Skin of body (tissue), 2 donors: Measurements from ENCODE around the gene RAB40B. TPM values are rescaled to one million over a fixed set of nuclear protein-coding genes. Genes with fewer than 3 reads are reported as not detected.
"Not testable (repeated sequence)": the region's sequence is repeated elsewhere in the genome, so short reads cannot be mapped to it uniquely, and the experiment has no call there.

ENCODE experiments used
- DNase-seq: peaks from one replicate; lab custom pipeline; 2025; lab: John Stamatoyannopoulos, UW
- total RNA-seq: library from RNA; depleted of rRNA; stranded (reverse); fragments of >200 nt; gene quantifications from one replicate; pipeline ENCODE4 v1.2.3, GENCODE V29; 2014

RAB40B gene
- total RNA-seq, 1 donor from 2014 or later, result 7.5 TPM

DNA sequence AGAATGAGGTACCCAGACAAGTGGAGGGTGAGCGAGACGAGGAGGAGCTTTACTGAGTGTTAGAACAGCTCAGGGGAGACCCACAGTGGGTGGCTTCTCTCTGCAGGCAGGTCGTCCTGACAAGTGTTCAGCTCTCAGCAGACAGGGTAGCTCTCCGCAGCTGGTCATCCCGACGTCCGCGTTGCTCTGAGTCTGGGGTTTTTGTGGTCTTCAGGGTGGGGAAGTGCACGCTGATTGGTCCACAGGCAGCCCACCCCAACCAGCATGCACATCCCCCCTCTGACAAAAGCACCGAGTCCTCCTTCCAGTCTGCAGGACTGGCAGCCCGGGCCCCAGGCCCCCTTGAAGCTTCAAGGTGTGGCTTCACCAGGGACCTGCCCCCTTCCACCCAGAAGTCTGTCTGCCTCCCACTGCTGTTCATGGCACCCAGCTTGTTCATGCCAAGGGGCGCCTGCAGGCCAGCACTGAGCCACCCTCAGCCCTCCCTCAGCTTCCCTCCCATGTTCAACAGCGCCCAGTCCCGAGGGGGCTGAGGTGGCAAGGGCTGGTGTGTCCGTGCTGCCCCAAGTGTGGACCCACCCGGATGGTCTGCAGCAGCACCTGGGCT lies 30.4 kb downstream of the RAB40B start:
- DNase-seq, result no peak

GRCh38 chr17:82667668-82668000 lies 30.9 kb downstream of the RAB40B start:
- no peak for DNase-seq

GRCh38 chr17:82666931-82667667 lies 31.4 kb downstream of the RAB40B start:
- DNase-seq, result no peak

DNA sequence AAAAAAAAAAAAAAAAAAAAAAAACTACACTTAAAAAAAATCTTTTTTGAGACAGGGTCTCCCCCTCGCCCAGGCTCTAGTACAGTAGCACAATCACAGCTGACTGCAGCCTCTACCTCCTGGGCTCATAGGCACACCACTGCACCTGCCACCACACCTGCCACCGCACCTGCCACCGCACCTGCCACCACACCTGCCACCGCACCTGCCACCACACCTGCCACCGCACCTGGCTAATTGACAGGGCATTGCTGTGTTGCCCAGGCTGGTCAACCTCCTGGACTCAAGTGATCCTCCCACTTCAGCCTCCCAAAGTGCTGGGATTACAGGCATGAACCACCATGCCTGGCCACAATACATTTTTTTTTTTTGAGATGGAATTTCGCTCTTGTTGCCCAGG lies 32.6 kb downstream of the RAB40B start:
- DNase-seq, result no peak

GRCh38 chr17:82665217-82665616 lies 33.3 kb downstream of the RAB40B start:
- DNase-seq, result no peak

DNA sequence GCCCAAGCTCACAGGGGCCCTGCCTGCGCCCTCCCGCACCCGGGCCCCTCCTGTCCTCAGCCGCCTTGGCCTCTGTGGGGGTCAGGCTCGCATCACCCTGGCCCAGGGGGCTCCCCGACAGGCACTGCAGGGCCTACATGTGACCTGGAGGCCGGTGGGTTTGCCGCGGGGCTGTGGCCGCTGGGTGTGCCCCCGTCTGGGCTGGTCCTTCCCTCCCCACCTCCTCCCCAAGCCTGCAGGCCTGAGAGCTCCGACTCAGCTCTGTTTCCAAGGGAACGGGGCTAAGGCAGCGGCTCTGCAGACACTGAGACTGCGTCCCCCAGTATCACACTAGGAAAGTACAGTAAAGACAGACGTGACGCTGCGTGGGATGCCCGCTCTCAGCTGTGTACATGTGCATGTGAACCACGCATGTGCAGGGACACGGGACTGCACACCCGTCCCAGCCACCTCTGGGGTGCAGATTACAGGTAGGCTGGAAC lies 33.8 kb downstream of the RAB40B start:
- no peak for DNase-seq

- DNase-seq, result no peak
Observed at GRCh38 chr17:82664276-82664575, 34.3 kb downstream of the RAB40B start.

DNA sequence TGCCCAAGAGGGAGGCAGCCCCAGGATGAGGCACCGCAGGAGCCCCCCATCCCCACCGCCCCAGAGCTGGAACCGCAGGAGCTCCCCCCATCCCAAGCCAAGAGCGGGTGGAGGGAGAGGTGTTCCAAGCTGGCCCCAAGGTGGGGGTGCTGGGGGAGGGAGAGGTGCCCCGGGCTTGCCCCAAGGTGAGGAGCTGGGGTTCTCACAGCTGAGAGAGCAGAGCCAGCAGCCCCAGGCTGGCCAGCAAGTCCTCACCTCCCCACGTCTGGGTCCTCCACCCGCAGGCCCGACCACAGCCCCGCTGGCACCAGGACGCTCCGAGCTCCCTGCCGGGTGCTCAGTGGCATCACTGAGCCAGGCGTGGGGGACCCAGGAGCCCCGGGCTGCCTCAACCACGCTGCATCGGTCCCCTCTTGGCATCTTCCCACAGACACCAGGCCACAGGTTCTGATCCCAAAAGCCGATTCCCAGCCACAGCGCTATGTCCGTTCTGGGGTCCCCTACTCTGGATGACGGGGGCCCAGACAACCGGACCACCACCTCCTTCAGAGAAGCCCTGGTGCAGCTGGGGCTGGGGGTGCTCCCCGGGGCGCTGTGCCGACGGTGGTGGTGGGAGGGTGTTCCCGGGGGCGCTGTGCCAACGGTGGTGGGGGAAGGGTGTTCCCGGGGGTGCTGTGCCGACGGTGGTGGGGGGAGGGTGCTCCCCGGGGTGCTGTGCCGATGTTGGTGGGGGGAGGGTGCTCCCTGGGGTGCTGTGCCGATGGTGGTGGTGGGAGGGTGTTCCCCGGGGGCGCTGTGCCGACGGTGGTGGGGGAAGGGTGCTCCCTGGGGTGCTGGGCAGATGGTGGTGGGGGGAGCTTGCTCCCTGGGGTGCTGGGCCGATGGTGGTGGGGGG lies 34.9 kb downstream of the RAB40B start:
- no peak for DNase-seq

DNA sequence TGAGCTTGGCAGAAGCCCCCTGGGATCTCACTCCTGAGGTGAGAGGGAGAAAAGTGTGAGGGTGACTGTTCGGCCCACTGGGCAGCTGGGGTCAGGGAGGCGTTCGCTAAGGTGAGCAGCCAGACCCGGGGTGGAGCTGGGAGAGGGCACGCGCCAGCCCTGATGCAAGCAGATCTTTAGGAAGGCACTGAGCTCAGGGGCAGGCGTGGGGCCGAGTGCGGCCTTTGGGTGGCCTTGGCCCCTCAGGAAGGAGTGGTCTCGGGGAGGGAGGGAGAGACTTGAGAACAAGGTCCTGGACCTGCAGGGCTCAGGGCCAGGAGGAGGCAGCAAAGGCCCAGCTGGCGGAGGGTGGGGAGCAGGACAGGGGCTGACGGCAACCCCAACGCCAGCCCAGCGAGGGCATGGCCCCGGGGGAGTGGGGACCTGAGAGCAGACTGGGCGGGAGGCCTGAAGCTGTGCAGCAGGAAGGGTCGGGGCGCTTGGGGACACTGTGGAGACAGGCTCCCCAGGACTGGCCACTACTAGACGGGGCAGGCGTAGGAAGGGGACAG lies 35.7 kb downstream of the RAB40B start:
- no peak for DNase-seq

DNA sequence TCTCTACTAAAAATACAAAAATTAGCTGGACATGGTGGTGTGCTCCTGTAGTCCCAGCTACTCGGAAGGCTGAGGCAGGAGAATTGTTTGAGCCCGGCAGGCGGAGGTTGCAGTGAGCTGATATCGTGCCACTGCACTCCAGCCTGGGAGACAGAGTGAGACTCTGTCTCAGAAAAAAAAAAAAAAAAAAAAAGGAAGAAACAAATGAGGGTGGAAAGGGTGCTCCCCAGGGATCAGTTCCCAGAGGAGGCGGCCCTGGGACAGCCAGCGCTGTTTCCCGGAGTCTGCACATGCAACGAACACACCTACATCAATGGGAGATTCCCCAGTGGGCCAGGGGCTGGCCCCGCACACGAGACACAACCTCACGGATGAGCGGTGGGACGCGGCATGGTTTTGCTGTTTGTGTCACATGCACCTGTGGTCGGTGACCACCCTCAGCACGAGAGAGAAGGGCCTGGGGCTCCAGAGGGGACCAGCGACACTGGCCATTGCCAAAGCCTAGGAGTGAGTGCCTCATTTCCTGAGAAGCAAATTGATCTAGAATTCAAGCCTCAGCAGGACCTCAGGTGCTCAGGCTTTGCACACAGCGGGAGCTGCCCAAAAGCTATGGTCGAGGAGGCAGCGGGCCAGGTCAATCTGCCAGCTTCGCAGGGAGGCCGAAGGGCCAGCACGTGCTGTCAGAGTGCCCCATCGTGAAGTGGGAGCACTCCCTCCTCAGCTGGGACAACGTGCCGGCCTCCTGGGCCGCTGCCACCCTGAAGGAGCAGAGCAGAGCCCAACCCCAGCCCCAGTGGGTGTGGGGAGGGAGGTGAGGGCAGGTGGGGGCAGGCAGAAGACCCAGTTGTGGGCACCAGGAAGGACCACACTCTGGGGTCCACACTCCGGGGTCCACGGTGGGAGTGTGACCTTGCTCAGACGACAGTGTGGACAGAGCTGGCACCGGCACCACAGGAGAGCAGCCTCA lies 36.5 kb downstream of the RAB40B start:
- DNase-seq, result no peak

DNA sequence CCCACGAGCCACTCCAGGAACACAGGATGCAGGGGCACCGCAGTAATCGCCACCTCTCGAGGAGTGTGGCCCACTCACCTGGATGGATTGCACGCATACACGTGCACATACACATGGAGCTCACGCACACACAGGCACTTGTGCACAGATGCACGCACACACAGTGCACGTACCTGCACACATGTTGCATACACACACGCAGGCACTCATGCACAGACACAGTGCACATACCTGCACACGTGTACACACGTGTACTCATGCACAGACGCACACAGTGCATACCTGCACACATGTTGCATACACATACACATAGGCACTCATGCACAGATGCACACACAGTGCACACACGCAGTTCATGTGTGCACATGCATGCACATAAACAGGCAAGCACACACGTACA lies 38.6 kb downstream of the RAB40B start:
- DNase-seq, result no peak

- no peak for DNase-seq
Observed at GRCh38 chr17:82658796-82659452, 39.6 kb downstream of the RAB40B start.

DNA sequence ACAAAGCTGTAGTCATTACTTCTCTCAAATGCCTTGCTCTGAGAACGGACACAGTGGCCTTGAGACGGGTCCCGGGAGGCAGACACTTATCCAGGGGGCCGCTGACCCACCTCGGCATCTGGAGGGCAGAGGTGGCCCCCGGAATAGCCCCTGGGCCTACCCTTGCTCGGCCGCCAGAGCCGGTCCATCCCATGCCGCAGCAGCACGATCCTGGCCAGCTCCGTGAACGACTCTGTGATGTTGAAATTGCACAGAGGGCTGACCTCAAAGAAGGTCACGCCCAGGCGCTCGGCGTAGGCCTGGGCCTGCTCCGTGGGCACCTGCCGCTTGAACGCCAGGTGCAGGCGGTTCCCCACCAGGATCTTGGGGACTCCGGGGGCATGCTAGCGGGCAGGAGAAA lies 40.2 kb downstream of the RAB40B start:
- no peak for DNase-seq

- no peak for DNase-seq
Observed at GRCh38 chr17:82657926-82658325, 40.6 kb downstream of the RAB40B start.

DNA sequence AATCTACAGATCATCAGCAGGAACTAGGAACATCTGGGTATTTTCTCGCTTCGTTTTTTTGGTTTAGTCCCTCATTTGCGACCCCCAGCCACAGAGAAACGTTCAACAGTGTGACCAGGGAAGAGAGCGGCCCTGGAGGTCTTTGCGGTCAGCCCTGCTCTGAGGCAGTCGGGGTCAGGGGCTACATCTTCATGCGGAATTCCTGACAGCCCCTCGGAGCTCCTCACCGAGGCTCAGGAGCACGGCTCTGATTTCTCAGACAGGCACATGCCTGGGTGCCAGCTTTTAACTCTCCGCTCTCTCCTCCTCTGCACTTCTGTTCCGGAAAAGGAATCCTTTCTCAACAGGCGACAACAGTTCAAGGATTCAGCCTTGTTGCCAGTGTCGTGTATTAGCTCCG lies 42.2 kb downstream of the RAB40B start:
- no peak for DNase-seq

- DNase-seq, result no peak
Observed at GRCh38 chr17:82655523-82655922, 43.0 kb downstream of the RAB40B start.

- no peak for DNase-seq
Observed at GRCh38 chr17:82655038-82655479, 43.4 kb downstream of the RAB40B start.

- DNase-seq, result not testable (repeated sequence)
Observed at GRCh38 chr17:82654611-82655010, 43.9 kb downstream of the RAB40B start.

GRCh38 chr17:82653651-82654528 lies 44.6 kb downstream of the RAB40B start:
- no peak for DNase-seq
